HG02870 (cell line): Measurements from ENCODE around the gene PGBD5.
A peak's percentile ranks its signal among the peaks of the same experiment; 100 is the strongest.

Experiments
- ATAC-seq: cut with Tn5 transposase; IDR thresholded peaks from one replicate; pipeline ENCODE4 v1.9.1; 2021; ENCODE audit warnings: mild to moderate bottlenecking, moderate library complexity; ENCODE audit not compliant: unreplicated experiment

The PGBD5 gene

GRCh38 chr1:230327892-230328284 lies 98.2 kb downstream of the PGBD5 start:
- ATAC-seq: peak; percentile 69

GRCh38 chr1:230326971-230327891 lies 98.9 kb downstream of the PGBD5 start:
- ATAC-seq: no peak

GRCh38 chr1:230323686-230324085 lies 102.4 kb downstream of the PGBD5 start:
- ATAC-seq: no peak

DNA sequence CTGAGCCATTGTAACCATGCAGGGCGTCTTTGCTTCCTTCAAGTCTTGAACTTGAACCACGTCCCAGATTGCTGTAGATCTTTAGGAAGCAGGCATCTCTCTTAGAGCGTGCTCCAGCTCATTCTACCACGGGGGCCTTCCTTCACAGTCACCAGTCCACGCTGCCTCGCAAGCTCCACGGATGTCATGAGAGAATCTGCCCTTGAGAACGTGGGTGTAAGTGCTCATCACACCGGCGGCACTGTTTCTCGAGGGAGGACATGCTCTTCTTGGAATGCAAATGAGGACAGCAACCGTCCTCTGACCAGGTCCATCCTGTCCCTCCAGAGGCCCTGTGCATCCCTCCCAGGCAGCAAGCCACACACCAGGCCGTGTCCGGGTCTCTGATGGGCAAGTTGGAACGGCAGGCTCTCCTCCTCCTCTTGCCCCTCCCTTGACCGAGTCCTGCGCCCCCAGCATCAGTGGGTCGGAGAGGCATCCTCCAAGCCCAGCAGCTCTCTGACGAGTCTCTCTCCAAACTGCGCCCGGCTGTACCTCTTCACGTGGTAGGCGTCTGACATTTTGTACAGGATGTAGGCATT lies 103.1 kb downstream of the PGBD5 start:
- no peak for ATAC-seq

- ATAC-seq: no peak
Measured at GRCh38 chr1:230322421-230322756, 103.7 kb downstream of the PGBD5 start.

DNA sequence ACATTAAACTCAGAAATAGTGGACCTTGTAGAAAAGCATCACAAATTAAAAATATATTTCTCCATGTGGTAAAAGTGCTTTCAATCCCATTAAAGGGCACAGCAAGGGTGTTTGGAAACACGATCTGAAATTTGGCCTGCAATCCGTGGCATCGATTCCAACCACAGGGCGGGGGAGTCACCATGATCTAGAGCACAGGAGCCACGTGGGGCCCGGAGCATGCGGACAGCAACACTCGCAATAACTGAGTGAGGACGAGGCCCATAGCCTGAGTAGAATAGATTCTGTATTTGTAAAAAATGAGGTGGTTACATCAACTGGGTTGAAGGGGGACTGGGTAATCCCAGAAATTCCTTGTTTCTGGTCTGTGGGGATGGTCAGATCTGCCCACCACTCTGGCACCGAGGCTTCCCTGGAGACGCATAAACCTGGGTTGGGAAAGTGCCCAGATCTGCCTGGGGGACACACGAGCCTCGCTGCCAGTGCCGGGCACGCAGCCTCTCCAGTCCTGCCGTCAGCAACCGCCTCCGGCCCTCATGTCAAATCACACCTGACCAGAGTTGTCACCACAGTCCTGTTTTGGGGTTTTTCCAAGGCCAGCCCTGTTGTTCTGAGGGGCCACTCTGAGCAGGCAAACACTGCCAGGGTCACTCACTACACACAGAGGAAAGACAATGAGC lies 104.3 kb downstream of the PGBD5 start:
- ATAC-seq: no peak

DNA sequence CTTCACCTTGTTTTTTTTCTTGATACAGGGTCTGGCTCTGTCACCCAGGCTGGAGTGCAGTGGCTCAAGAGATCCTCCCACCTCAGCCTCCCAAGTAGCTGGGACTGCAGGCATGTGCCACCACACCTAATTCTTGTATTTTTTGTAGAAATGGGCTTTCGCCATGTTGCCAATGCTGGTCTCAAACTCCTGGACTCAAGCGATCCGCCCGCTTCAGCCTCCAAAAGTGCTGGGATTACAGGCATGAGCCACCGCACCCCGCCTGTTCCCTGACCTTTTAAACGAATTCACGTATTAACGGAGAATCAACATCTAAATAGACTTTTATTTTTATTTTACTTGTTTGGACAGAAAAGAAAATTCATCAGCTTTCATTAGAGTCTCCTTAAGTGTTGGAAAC lies 104.8 kb downstream of the PGBD5 start:
- ATAC-seq: no peak

- no peak for ATAC-seq
Measured at GRCh38 chr1:230320804-230321203, 105.3 kb downstream of the PGBD5 start.

DNA sequence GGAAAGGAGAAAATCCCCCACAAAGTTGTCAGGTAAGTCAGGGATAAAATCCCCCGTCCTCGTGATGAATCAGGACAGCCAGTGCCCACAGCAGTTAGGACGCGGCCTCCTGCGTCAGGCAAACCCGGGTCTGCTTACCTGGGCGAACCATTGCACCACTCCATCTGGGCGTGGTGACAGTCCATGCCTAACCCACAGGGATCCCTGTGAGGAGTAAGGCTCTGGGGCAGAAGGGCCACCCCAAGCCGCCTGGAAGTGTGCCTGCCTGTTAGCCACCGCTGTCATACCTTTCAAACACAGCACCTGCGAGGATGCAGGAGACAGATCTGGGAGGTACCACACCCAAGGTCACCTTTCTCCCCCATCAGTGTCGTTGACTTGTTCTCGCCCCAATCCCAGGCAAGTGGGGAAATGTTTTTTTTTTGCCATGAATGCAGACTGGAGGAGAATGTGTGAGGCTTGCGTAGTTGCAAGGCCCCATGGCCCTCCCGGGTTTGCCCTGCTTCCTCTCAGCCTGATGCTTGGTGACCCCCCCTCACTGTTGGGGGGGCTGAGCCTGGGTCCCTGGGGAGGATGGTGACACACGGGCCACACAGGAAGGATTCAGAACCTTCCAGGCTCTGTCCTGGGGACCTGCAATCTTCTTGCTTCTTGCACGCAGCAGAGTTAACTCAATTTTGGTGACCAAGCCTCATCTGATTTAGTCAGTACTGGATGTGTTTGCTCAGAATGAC lies 107.0 kb downstream of the PGBD5 start:
- no peak for ATAC-seq

DNA sequence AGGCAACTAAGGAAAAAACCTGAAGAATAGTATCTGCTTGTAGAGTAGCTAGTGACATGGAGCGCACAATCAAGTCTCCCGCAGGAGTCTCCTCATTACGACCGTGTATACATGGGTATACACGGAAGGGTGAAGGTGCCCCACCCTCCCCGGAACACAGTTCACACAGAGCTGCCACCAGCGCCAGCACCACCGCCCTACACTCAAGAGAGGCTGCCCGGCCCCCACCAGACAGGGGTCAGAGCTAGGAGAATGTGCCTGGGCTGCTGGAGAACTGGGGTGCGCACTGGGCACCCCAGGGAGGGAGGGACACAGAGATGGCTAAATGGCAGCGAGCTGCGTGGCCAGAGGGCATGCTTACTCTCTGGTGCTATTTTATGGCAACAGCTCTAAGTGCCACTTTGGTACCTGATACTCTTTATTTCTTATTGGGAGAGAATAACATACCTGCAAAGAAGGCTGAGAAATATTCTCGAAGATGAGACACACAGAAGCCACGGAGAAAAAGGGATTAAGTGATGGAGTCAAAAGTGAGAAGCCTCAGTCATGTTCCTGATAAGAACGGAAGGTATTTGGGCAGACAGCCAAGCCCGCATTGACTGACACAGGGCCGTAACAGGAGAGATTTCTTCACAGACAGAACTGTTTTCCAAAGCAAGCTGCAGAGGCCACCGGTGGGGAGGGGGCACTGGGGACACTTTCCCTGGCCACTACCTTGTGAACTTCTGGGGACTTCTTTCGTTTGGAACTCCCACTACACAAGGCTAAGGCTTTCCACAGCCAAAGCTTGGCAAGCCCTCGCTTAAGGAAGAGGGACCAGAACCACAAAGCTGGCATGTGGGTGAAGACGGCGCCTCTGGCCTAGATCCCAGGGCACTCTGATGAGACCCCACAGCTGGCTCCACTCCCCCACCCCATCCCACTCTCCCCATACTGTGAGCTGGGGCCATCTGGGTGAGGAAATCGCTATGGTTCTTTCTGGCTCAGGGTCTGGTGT lies 108.0 kb downstream of the PGBD5 start:
- no peak for ATAC-seq

DNA sequence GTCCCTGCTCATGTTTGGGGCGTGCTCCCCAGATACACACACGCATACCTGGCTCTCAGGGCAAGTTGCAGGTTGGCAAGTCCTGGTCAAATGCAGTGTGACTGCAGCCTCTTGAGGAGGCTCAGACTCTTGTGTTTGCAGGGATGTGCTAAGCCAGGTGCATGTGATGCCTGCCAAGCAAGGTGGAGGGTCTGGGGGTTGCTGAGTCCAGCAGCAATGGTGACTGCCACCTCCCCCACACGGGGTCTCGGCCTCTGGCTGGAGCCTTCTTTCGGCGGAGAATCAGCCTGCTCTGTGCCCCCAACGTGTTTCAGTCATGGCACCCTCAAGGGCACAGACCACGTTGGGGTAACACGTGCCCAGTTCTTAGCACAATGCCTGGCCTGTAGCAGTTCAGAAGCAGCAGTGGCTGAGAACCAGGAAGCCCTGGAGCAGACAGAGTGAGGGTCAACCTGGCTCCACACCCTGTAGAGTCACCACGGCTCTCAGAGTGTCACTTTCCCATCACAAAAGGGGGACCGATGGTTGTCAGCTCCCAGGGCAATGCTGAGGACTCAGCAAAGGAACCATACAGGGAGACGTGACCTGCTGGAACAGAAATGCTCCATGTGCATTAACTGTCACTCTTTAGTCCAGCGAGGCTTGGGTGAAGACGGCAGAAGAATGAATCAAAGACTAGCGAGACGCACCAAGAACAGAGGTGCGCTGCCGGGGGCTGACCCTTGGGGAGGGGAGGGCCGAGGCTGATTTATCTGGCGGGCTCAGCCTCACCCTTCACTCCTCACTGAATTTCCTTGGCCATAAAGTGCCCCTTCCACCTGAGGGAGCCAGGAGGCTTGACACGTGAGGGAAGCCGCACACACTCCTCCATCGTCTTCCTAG lies 109.0 kb downstream of the PGBD5 start:
- no peak for ATAC-seq

GRCh38 chr1:230315099-230315498 lies 111.0 kb downstream of the PGBD5 start:
- no peak for ATAC-seq

GRCh38 chr1:230314142-230314470 lies 112.0 kb downstream of the PGBD5 start:
- ATAC-seq: no peak

DNA sequence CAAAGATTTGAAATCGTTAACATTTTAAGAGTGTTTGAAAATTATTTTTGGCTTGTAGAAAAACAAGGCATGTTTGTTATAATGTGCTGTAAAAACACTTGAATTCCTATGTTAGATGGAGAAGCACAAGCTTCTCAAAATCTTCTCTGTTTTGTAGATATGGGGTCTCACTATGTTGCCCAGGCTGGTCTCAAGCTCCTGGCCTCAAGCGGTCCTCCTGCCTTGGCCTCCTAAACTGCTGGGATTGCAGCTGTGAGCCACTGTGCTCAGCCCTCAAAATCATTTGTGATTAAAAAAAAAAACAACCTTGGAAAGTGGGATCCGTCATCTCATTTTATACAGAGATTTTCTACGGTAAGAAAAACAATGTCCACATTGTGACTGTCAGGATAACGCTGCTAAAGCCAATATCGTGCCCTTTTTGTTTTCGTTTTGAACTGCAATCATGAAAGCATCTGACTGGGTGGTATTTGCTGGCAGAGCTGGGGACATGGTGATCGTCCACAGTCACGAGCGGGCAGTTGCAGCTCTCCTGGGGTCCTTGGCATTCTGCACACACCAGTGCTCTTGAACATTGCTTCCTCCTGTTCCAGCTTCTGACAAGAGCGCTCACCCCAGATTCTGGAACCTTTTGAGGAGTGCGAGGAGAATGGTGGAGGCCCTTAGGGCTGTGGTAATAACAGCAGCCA lies 112.5 kb downstream of the PGBD5 start:
- no peak for ATAC-seq

DNA sequence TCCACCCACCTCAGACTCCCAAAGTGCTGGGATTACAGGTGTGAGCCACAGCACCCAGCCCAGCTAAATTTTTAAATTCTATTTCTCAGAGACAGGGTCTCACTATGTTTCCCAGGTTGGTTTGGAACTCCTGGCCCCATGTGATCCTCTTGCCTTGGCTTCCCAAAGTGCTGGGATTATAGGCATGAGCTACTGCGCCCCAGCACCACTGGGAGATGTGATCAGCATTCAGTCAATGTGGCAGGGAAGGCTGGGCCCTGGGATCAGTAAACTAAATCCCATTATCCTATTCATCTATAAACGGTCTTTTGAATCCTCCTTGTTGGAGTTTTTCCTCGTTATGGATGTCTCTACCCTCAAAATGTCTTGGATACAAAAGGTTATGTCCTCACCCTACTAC lies 113.5 kb downstream of the PGBD5 start:
- no peak for ATAC-seq

DNA sequence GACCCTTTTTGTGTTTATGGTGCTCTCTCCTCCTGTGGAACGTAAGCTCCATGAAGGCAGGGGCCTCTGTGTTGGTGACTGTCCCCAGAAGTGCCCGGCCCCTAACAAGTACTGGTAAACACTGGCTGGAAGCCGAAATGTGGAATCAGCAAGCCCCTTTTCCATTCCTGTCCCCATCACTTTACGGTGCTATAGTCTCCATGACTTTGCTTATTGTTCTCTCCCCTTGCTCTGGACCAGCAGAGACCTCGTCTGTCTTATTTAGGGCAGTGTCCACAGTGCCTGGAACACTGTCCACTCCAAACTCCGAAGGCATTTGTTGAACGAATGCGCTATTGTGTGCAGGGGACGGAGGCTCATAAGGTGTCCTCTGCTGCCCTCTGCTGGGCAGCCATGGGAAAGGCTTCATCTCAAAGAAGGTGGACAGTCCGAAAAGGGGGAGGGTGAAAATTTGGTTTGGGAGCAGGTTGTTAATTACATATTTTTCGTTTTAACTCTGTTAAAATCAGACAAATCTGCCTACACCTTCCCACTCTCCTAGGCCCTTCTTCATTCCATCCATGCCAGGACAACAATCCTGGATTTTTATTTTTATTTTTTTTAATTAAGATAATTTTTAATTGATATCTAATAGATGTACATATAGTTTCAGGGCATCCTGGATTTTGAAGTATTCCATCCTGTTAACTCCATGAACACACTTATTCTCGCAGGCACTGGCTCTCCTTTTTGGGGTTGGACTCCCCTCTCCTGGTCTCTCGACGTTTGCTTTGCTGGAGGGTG lies 115.6 kb downstream of the PGBD5 start:
- no peak for ATAC-seq

DNA sequence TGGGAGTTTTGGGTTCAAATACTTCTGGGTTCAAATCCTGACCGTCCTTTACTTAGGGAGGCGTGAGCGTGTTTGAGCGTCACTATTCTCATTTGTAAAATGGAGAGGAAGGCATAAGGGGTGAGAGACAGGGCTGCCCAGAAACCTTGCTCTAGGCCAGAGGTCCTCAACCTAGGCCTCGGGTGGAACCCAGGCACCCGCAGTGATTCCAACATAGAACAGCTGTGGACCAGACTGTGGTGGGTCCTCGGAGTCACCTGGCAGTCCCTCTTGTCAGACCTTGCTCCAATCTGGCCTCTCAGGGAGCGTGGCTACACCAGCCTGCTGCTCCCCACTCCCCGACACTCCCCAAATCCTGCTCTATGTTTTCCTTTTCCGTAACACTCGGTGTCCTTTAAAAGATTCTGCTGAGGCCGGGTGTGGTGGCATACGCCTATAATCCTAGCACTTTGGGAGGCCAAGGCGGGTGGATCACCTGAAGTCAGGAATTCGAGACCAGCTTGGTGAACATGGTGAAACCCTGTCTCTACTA lies 116.4 kb downstream of the PGBD5 start:
- no peak for ATAC-seq

DNA sequence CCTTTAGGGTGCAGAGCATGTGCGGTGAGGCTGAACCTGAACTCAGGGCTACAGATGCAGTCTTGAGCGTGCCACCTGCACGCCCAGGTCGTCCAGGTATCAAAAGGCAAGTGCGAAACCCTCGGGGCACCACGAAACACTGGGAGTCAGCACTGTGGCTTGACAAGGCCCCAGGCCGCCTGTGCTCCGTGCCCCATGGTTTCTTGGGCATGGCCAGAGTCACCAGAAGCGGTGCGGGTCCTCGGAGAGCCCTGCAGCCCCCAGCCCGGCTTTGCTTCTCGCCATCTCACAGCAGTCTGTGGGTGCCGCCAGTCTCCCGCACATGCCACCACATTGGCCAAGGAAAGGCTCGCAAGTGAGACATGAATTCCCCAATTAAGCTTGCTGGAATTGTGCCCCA lies 117.3 kb downstream of the PGBD5 start:
- ATAC-seq: no peak
